WTC11 (cell line): ENCODE results near the gene CITED1. TPM values are rescaled to one million over a fixed set of nuclear protein-coding genes. Genes with fewer than 3 reads are reported as not detected.

ENCODE experiments used
- ATAC-seq: fragments of 200-7000 bp; cut with Tn5 transposase; 2 replicates; pipeline ENCODE4 v1.10.0; 2021; ENCODE audit warnings: mild to moderate bottlenecking, moderate library complexity
- CTCF ChIA-PET: fragments of 300-600 bp; sonication (Branson Sonifier 250); formaldehyde crosslinking; loops from one replicate; lab custom pipeline; 2021; ENCODE audit warnings: antibody characterized with exemption; lab: Charles Lee
- POLR2A ChIA-PET: fragments of 350-600 bp; sonication (Branson Sonifier 250); formaldehyde crosslinking; loops from one replicate; lab custom pipeline; 2021; ENCODE audit warnings: antibody characterized with exemption; lab: Charles Lee
- DNase-seq: peaks from one replicate; pipeline ENCODE4 v3.0.0; 2021; ENCODE audit warnings: low spot score
- H3K27ac Mint-ChIP-seq: 2 replicates; pipeline ENCODE4 v1.8.0; 2021; ENCODE audit warnings: mixed read lengths
- H3K27me3 Mint-ChIP-seq: 2 replicates; pipeline ENCODE4 v1.8.0; 2021; ENCODE audit warnings: low read depth, mild to moderate bottlenecking, moderate library complexity, mixed read lengths
- H3K36me3 Mint-ChIP-seq: 2 replicates; pipeline ENCODE4 v1.8.0; 2021; ENCODE audit warnings: mixed read lengths
- H3K4me1 Mint-ChIP-seq: 2 replicates; pipeline ENCODE4 v1.8.0; 2022; ENCODE audit warnings: mixed read lengths
- H3K4me3 Mint-ChIP-seq: 2 replicates; pipeline ENCODE4 v1.8.0; 2021; ENCODE audit warnings: mild to moderate bottlenecking, moderate library complexity, mixed read lengths
- H3K9me3 Mint-ChIP-seq: 2 replicates; pipeline ENCODE4 v1.8.0; 2021; ENCODE audit warnings: mixed read lengths
- CBFB ChIP-seq: sonication (generic); formaldehyde crosslinking; IDR thresholded peaks from 2 replicates; pipeline ENCODE4 v1.8.1; 2022; ENCODE audit warnings: mild to moderate bottlenecking, low read depth, missing genetic modification reagents
- CREB1 ChIP-seq: sonication (generic); formaldehyde crosslinking; IDR thresholded peaks from 2 replicates; pipeline ENCODE4 v1.8.0; 2023; ENCODE audit warnings: mild to moderate bottlenecking, missing genetic modification reagents
- CREM ChIP-seq: sonication (generic); formaldehyde crosslinking; IDR thresholded peaks from 2 replicates; pipeline ENCODE4 v1.8.1; 2022; ENCODE audit warnings: mild to moderate bottlenecking, missing genetic modification reagents, moderate library complexity
- EMX1 ChIP-seq: fragments of 250-450 bp; sonication (Bioruptor Pico); IDR thresholded peaks from 2 replicates; pipeline ENCODE4 v1.8.0; 2021; ENCODE audit warnings: mild to moderate bottlenecking
- GRHL2 ChIP-seq: fragments of 250-450 bp; sonication (Bioruptor Pico); IDR thresholded peaks from 2 replicates; pipeline ENCODE4 v1.8.0; 2022; ENCODE audit warnings: mild to moderate bottlenecking, moderate library complexity; ENCODE audit not compliant: insufficient replicate concordance, severe bottlenecking
- HMGA2 ChIP-seq: fragments of 250-450 bp; sonication (Bioruptor Pico); IDR thresholded peaks from 2 replicates; pipeline ENCODE4 v1.4.0; 2021; ENCODE audit warnings: mild to moderate bottlenecking, moderate library complexity
- NFATC4 ChIP-seq: fragments of 250-450 bp; sonication (Bioruptor Pico); IDR thresholded peaks from 2 replicates; pipeline ENCODE4 v1.9.0; 2021; ENCODE audit warnings: mild to moderate bottlenecking
- NR3C1 ChIP-seq: sonication (generic); formaldehyde crosslinking; conservative IDR thresholded peaks from 2 replicates; pipeline ENCODE4 v1.8.1; 2023; ENCODE audit warnings: low read depth, mild to moderate bottlenecking, missing genetic modification reagents
- ZBTB21 ChIP-seq: sonication (generic); formaldehyde crosslinking; IDR thresholded peaks from 2 replicates; pipeline ENCODE4 v1.8.1; 2023; ENCODE audit warnings: mild to moderate bottlenecking, missing genetic modification reagents, borderline replicate concordance
- ZNF416 ChIP-seq: fragments of 250-450 bp; sonication (Bioruptor Pico); IDR thresholded peaks from 2 replicates; pipeline ENCODE4 v1.9.0; 2021; ENCODE audit warnings: mild to moderate bottlenecking, inconsistent platforms
- ZNF423 ChIP-seq: fragments of 250-450 bp; sonication (Bioruptor Pico); IDR thresholded peaks from 2 replicates; pipeline ENCODE4 v2.1.2; 2022; ENCODE audit warnings: mild to moderate bottlenecking, moderate library complexity
- total RNA-seq: library from RNA; stranded (reverse); gene quantifications from 3 replicates; pipeline ENCODE4 v1.2.3, GENCODE V29; 2021
- TF ChIP-seq, protein P1 (sequence below): sonication (generic); formaldehyde crosslinking; IDR thresholded peaks from 2 replicates; pipeline ENCODE4 v1.8.0; 2023; ENCODE audit warnings: missing genetic modification reagents, mild to moderate bottlenecking, borderline replicate concordance
- TF ChIP-seq, protein P2 (sequence below): sonication (generic); formaldehyde crosslinking; IDR thresholded peaks from 2 replicates; pipeline ENCODE4 v1.8.0; 2022; ENCODE audit warnings: mild to moderate bottlenecking, missing genetic modification reagents
- TF ChIP-seq, protein P3 (sequence below): sonication (generic); formaldehyde crosslinking; IDR thresholded peaks from 2 replicates; pipeline ENCODE4 v1.8.1; 2023; ENCODE audit warnings: mild to moderate bottlenecking, missing genetic modification reagents, moderate library complexity
- TF ChIP-seq, protein P4 (sequence below): fragments of 250-450 bp; sonication (Bioruptor Pico); IDR thresholded peaks from 2 replicates; pipeline ENCODE4 v1.8.0; 2021; ENCODE audit warnings: mild to moderate bottlenecking

Gene CITED1
- total RNA-seq, 1 experiment from 2014 or later, result 2.2 TPM

DNA sequence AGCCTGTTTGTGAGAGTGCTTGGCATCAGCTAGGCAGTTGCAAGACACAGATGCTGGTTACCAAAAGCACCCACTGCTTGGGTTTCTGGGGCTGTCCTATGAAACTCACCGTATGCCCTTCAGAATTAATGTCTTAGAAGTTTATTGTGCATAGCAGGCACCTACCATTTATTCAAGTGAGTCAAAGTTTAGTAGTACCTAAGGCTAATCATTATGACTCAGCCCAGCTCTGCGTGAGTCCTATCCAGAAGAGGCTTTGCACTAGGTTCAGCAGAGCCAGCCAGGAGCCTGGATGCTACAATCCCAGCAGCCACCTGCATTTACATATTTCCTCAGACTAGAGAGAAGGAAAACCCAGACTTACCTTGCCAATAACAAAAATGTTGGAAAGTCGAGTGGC is 32.8 kb downstream of the CITED1 start:
- ATAC-seq (no peak), DNase-seq (no peak)
- no peak for TF ChIP-seq HMGA2 (CRISPR knock-in tag)
- no peak for TF ChIP-seq ZNF416 (CRISPR knock-in tag)
- TF ChIP-seq EMX1 (CRISPR knock-in tag), result no peak
- TF ChIP-seq, protein P1, sequence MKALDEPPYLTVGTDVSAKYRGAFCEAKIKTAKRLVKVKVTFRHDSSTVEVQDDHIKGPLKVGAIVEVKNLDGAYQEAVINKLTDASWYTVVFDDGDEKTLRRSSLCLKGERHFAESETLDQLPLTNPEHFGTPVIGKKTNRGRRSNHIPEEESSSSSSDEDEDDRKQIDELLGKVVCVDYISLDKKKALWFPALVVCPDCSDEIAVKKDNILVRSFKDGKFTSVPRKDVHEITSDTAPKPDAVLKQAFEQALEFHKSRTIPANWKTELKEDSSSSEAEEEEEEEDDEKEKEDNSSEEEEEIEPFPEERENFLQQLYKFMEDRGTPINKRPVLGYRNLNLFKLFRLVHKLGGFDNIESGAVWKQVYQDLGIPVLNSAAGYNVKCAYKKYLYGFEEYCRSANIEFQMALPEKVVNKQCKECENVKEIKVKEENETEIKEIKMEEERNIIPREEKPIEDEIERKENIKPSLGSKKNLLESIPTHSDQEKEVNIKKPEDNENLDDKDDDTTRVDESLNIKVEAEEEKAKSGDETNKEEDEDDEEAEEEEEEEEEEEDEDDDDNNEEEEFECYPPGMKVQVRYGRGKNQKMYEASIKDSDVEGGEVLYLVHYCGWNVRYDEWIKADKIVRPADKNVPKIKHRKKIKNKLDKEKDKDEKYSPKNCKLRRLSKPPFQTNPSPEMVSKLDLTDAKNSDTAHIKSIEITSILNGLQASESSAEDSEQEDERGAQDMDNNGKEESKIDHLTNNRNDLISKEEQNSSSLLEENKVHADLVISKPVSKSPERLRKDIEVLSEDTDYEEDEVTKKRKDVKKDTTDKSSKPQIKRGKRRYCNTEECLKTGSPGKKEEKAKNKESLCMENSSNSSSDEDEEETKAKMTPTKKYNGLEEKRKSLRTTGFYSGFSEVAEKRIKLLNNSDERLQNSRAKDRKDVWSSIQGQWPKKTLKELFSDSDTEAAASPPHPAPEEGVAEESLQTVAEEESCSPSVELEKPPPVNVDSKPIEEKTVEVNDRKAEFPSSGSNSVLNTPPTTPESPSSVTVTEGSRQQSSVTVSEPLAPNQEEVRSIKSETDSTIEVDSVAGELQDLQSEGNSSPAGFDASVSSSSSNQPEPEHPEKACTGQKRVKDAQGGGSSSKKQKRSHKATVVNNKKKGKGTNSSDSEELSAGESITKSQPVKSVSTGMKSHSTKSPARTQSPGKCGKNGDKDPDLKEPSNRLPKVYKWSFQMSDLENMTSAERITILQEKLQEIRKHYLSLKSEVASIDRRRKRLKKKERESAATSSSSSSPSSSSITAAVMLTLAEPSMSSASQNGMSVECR (CRISPR knock-in tag), result no peak
- TF ChIP-seq, protein P2, sequence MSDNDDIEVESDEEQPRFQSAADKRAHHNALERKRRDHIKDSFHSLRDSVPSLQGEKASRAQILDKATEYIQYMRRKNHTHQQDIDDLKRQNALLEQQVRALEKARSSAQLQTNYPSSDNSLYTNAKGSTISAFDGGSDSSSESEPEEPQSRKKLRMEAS, result no peak
- TF ChIP-seq CBFB (CRISPR knock-in tag), result no peak
- no peak for TF ChIP-seq CREM (CRISPR knock-in tag)
- TF ChIP-seq, protein P3, sequence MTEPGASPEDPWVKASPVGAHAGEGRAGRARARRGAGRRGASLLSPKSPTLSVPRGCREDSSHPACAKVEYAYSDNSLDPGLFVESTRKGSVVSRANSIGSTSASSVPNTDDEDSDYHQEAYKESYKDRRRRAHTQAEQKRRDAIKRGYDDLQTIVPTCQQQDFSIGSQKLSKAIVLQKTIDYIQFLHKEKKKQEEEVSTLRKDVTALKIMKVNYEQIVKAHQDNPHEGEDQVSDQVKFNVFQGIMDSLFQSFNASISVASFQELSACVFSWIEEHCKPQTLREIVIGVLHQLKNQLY (CRISPR knock-in tag), result no peak
- TF ChIP-seq GRHL2 (CRISPR knock-in tag), result no peak
- Mint-ChIP-seq H3K36me3 (peaks cover 67% of the 10 kb centered on the region), H3K4me1 (peaks cover 26% of the 10 kb centered on the region), H3K27me3 (no peaks in the 10 kb centered on the region), H3K4me3 (no peak overlapping the region), H3K9me3 (no peaks in the 10 kb centered on the region), H3K27ac (peak overlapping the region; percentile 79)
- ChIA-PET CTCF (no interaction called here), POLR2A (no interaction called here)

DNA sequence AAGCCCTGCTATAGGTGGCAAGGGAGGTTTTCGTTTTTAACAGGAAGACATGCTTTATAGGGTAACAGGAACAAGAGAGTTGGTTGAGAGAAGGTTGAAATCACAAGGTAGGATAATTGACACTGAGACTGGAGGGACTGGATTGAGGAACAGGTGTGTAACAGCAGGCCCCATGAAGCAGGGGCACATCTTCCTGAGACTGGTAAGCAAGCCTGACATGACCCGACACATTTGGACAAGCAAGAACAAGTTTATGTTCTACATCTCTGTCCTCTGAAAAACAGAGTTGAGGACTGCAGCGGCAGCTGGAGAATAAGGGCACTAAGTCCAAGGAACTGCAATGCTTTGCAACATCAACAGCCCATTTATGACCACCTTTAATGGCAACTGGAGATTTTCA is 33.9 kb downstream of the CITED1 start:
- Mint-ChIP-seq H3K36me3 (peaks cover 70% of the 10 kb centered on the region), H3K27ac (peak overlapping the region; percentile 93), H3K27me3 (no peaks in the 10 kb centered on the region), H3K4me3 (no peak overlapping the region), H3K4me1 (peaks cover 26% of the 10 kb centered on the region), H3K9me3 (no peaks in the 10 kb centered on the region)
- no peak for DNase-seq
- no peak for ATAC-seq
- ChIA-PET POLR2A (no interaction called here), CTCF (no interaction called here)
- no peak for TF ChIP-seq NR3C1 (CRISPR knock-in tag)
- no peak for TF ChIP-seq CREB1 (CRISPR knock-in tag)
- TF ChIP-seq, protein P4, sequence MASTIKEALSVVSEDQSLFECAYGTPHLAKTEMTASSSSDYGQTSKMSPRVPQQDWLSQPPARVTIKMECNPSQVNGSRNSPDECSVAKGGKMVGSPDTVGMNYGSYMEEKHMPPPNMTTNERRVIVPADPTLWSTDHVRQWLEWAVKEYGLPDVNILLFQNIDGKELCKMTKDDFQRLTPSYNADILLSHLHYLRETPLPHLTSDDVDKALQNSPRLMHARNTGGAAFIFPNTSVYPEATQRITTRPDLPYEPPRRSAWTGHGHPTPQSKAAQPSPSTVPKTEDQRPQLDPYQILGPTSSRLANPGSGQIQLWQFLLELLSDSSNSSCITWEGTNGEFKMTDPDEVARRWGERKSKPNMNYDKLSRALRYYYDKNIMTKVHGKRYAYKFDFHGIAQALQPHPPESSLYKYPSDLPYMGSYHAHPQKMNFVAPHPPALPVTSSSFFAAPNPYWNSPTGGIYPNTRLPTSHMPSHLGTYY (CRISPR knock-in tag), result no peak
- no peak for TF ChIP-seq ZBTB21 (CRISPR knock-in tag)

DNA sequence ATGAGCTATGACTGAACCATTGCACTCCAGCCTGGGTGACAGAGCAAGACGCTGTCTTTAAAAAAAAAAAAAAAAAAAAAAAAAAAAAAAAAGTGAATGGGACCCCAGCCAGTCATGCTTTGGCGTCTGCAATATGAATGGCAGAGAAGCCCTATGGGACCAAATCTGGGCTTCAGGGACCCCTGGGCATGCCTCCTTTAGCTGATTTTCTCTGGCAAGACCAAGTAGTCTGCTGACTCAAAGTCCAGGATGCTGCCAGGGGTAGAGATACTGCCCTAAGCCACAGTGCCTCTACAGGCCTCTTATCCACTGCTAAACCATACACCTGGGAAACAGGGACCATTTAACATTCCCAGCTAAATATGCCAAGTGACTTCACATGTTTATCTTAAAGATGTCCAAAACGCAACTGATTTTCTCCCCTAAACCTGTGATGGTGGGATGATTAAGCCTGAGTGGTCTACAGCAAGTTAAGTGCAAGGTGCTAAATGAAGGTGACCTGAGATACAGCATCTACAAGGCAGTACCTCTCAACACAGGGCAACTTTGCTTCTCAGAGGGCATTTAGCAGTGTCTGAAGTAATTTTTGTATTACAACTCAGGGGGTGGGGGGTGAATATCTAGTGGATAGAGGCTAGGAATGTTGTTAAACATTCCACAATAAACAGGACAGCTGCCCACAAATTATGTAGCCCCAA is 34.5 kb downstream of the CITED1 start:
- no peak for ATAC-seq
- POLR2A ChIA-PET, result no interaction called here
- Mint-ChIP-seq H3K27me3 (no peaks in the 10 kb centered on the region), H3K27ac (peak overlapping the region; percentile 93), H3K4me1 (peaks cover 26% of the 10 kb centered on the region), H3K4me3 (no peak overlapping the region), H3K9me3 (no peaks in the 10 kb centered on the region), H3K36me3 (peaks cover 68% of the 10 kb centered on the region)
- CTCF ChIA-PET, result interaction anchor here (1.5 kb wide), 1 partner anchor 26 kb away, joined by 4 read pairs; no protein-coding TSS in a partner anchor
- TF ChIP-seq NFATC4 (CRISPR knock-in tag) (no peak), ZNF423 (CRISPR knock-in tag) (no peak), GRHL2 (CRISPR knock-in tag) (no peak)
- no peak for DNase-seq
